ENCODE measurements around the gene COPE. TPM values are rescaled to one million over a fixed set of nuclear protein-coding genes. Genes with fewer than 3 reads are reported as not detected.

Gene COPE
- total RNA-seq, 4 donors from 2014 or later: 169 to 229 (median 203) TPM

- Histone ChIP-seq H3K27me3 (no peaks in the 10 kb centered on the region), H3K9me3 (no peaks in the 10 kb centered on the region), H3K27ac (no peak overlapping the region), H3K4me3 (no peak overlapping the region), H3K36me3 (no peaks in the 10 kb centered on the region), H3K4me1 (peaks cover 0 to 3% of the 10 kb centered on the region in 2 donors)
- TF ChIP-seq POLR2A (IDR thresholded peaks at IDR 0.05): no peak
- no peak for TF ChIP-seq CTCF (IDR thresholded peaks at IDR 0.05 in 4 of 5, conservative IDR thresholded peaks at IDR 0.05 in 1 of 5)
- intact Hi-C loops (cut with DNase I; ENCODE audit: low total_unique reads): no loop called here
- in situ Hi-C loops (cut with MboI; ENCODE audit: low sequenced_read_pairs in 4 of 4): no loop called here
- ATAC-seq: no peak
- no peak for DNase-seq
Observed at GRCh38 chr19:18951721-18952281, 32.6 kb upstream of the COPE start.

DNA sequence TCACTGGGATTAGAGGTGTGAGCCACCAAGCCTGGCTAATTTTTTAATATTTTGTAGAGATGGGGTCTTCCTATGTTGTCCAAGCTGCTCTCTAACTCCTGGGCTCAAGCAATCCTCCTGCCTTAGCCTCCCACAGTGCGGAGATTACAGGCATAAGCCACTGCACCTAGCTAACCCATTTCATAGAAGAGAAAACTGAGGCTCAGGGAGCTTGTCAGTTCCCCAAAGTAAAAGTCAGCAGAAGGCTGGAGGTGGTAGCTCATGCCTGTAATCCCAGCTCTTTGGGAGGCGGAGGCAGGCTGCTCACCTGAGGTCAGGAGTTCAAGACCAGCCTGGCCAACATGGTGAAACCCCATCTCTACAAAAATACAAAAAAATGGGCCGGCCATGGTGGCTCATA, 30.7 kb upstream of the COPE start:
- intact Hi-C loops (cut with DNase I; ENCODE audit: low total_unique reads): no loop called here

DNA sequence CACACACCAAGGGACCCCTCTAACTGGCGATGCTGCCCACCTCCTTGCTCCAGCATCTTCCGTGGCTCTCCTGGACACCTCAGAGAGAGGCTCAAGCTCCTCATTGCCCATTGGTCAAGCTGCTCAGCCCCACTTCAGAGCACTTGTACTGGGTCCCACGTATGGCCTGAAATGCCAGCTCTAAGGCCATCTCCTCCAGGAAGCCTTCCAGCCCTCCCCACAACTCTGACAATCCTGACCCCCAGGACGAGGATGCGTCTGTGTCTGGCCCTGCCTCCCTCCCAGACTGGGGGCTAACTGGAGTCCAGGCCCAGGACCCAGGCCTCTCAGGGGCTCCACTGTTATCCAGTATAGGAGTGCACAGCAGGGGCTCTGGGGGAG, 29.8 kb upstream of the COPE start:
- Histone ChIP-seq H3K9me3 (no peaks in the 10 kb centered on the region), H3K27me3 (no peaks in the 10 kb centered on the region), H3K27ac (no peak overlapping the region), H3K36me3 (no peaks in the 10 kb centered on the region), H3K4me1 (peaks cover 0 to 3% of the 10 kb centered on the region in 2 donors), H3K4me3 (no peak overlapping the region)
- in situ Hi-C loops (cut with MboI; ENCODE audit: low sequenced_read_pairs in 4 of 4): no loop called here
- no peak for TF ChIP-seq CTCF (IDR thresholded peaks at IDR 0.05 in 4 of 5, conservative IDR thresholded peaks at IDR 0.05 in 1 of 5)
- TF ChIP-seq POLR2A (IDR thresholded peaks at IDR 0.05): no peak
- ATAC-seq: no peak
- intact Hi-C loops (cut with DNase I; ENCODE audit: low total_unique reads): no loop called here
- DNase-seq: no peak

More for the DNA sequence above, 30.7 kb upstream of the COPE start:
- no peak for ATAC-seq
- peaks cover 0 to 3% of the 10 kb centered on the region in 2 donors for H3K4me1 ChIP-seq
- no peak overlapping the region for H3K27ac ChIP-seq
- TF ChIP-seq POLR2A (IDR thresholded peaks at IDR 0.05) (no peak), CTCF (IDR thresholded peaks at IDR 0.05 in 4 of 5, conservative IDR thresholded peaks at IDR 0.05 in 1 of 5) (no peak)
- no peaks in the 10 kb centered on the region for H3K9me3 ChIP-seq
- no peak overlapping the region for H3K4me3 ChIP-seq
- no peaks in the 10 kb centered on the region for H3K36me3 ChIP-seq
- no peak for DNase-seq
- in situ Hi-C loops (cut with MboI; ENCODE audit: low sequenced_read_pairs in 4 of 4): no loop called here
- H3K27me3 ChIP-seq: no peaks in the 10 kb centered on the region

- in situ Hi-C loops (cut with MboI; ENCODE audit: low sequenced_read_pairs in 4 of 4) (no loop called here), intact Hi-C loops (cut with DNase I; ENCODE audit: low total_unique reads) (no loop called here)
- Histone ChIP-seq H3K4me1 (peaks cover 0 to 3% of the 10 kb centered on the region in 2 donors), H3K4me3 (no peak overlapping the region), H3K27ac (no peak overlapping the region), H3K36me3 (no peaks in the 10 kb centered on the region), H3K27me3 (no peaks in the 10 kb centered on the region), H3K9me3 (no peaks in the 10 kb centered on the region)
- TF ChIP-seq CTCF (IDR thresholded peaks at IDR 0.05 in 4 of 5, conservative IDR thresholded peaks at IDR 0.05 in 1 of 5) (no peak), POLR2A (IDR thresholded peaks at IDR 0.05) (no peak)
- DNase-seq (no peak), ATAC-seq (no peak)
Observed at GRCh38 chr19:18948075-18948975, 29.1 kb upstream of the COPE start.

Data from gastrocnemius medialis (tissue), 4 donors.